ENCODE data around the gene ZCCHC14.

The ZCCHC14 gene

DNA sequence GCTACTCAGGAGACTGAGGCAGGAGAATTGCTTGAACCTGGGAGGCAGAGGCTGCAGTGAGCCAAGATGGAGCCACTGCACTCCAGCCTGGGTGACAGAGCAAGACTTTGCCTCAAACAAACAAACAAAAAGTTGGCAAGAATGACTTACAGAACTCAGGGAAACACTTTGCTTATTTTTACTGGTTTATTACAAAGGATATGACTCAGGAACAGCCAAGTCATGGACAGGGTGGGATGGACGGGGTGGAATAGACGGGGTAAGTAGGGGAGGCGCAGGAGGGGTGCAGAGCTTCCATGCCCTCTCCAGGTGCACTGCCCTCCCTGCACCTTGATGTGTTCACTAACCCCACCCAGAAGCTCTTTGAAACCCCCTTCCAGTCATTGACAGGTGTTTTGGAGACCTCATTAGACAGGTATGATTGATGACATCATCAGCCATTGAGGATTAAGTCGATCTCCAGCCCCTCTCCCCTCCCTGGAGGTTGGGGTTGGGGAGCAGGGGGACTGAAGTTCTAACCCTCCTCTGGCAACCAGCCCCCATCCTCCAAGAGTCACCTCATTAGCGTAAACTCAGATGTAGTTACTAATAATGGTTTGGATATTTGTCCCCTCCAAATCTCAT, 41.3 kb upstream of the ZCCHC14 start:
- DNase-seq (ENCODE audit: low spot score), result no peak
- TF ChIP-seq, protein P1, sequence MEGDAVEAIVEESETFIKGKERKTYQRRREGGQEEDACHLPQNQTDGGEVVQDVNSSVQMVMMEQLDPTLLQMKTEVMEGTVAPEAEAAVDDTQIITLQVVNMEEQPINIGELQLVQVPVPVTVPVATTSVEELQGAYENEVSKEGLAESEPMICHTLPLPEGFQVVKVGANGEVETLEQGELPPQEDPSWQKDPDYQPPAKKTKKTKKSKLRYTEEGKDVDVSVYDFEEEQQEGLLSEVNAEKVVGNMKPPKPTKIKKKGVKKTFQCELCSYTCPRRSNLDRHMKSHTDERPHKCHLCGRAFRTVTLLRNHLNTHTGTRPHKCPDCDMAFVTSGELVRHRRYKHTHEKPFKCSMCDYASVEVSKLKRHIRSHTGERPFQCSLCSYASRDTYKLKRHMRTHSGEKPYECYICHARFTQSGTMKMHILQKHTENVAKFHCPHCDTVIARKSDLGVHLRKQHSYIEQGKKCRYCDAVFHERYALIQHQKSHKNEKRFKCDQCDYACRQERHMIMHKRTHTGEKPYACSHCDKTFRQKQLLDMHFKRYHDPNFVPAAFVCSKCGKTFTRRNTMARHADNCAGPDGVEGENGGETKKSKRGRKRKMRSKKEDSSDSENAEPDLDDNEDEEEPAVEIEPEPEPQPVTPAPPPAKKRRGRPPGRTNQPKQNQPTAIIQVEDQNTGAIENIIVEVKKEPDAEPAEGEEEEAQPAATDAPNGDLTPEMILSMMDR (IDR thresholded peaks at IDR 0.05; ENCODE audit: borderline replicate concordance, control extremely low read depth, extremely low read depth, insufficient read depth, missing control alignments), result no peak
- in situ Hi-C loops (cut with MboI; ENCODE audit: low sequenced_read_pairs, unreplicated experiment), result no loop called here

DNA sequence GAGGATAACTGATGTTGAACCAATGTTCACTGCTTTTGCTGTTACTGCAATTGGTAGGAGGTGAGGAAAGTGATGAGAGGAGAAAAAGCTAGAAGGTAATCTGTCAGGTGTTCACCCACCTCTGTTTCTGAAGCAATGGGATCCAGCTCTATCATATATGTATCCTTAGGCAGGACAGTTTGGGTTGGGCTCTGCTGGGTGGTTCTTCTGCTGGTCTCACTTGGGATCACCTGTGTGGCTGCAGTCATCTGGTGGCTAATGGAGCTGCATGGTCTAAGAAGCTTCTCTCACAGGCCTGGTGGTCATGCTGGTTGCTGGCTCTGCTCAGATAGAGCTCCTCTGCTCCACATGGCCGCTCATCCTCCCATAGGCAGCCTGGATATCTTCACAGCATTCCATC, 40.2 kb upstream of the ZCCHC14 start:
- DNase-seq (ENCODE audit: low spot score), result no peak
- TF ChIP-seq, protein P1 (IDR thresholded peaks at IDR 0.05; ENCODE audit: borderline replicate concordance, control extremely low read depth, extremely low read depth, insufficient read depth, missing control alignments), result no peak
- in situ Hi-C loops (cut with MboI; ENCODE audit: low sequenced_read_pairs, unreplicated experiment), result no loop called here

DNA sequence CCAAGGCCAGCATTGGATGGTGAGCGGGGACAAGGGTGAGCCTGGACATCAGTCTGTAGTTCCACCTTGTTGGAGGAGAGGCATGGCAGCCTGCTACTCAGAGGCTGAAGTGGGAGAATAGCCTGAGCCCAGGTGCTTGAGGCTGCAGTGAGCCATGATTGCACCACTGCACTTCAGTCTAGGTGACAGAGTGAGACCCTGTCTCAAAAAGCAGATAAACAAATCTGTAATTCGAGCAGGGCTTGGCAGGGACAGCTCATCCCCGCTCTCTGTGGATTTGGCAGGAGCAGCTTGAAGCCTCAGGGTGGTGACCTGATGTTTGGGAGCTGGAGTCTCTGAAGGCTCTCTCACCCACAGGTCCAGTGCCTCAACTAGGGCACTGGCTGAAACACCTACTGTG, 38.6 kb upstream of the ZCCHC14 start:
- TF ChIP-seq, protein P1 (IDR thresholded peaks at IDR 0.05; ENCODE audit: borderline replicate concordance, control extremely low read depth, extremely low read depth, insufficient read depth, missing control alignments), result no peak
- DNase-seq (ENCODE audit: low spot score), result no peak
- in situ Hi-C loops (cut with MboI; ENCODE audit: low sequenced_read_pairs, unreplicated experiment), result no loop called here

DNA sequence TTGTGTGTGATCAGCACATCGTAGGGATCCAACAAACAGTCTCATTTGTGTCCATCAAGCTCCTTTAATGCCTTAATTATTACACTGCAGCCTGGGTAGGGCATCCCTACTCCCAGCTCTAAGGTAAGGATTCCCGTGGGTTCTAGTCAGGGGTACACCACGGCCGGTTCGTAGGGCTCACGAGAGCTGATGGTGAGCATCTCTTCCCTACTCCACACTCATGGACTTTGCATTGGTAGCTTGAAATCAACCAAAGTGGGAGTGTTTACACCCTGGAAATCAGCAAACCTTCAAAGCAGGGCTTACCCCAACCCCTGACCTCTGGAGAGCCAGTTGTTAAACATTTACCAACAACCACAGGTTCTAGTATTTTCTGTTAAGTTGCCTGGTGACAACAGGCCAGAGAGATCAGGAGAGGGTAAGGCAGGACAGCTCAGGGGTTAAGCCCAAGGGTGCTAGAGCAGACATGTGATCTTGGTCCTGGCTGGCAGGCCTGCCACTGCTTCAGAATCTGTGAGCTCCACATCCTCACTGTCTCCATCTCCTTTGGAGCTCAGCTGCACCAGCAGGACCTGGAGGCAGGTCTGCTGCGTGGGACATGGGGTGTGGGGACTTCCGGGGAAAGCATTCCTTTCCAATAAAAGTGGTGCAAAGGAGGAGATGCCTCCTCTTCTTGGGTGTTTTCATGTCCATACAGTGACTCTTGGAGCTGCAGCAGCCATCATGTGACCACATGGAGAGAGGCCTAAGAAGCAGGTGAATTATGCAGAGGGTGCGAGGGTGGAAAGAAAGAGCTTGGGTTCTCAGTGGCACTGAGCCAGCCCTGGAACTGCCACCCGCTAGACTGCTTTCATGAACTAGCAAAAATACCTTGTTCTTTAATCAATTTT, 36.1 kb upstream of the ZCCHC14 start:
- TF ChIP-seq, protein P1 (IDR thresholded peaks at IDR 0.05; ENCODE audit: borderline replicate concordance, control extremely low read depth, extremely low read depth, insufficient read depth, missing control alignments), result no peak
- in situ Hi-C loops (cut with MboI; ENCODE audit: low sequenced_read_pairs, unreplicated experiment), result no loop called here
- DNase-seq (ENCODE audit: low spot score), result no peak

DNA sequence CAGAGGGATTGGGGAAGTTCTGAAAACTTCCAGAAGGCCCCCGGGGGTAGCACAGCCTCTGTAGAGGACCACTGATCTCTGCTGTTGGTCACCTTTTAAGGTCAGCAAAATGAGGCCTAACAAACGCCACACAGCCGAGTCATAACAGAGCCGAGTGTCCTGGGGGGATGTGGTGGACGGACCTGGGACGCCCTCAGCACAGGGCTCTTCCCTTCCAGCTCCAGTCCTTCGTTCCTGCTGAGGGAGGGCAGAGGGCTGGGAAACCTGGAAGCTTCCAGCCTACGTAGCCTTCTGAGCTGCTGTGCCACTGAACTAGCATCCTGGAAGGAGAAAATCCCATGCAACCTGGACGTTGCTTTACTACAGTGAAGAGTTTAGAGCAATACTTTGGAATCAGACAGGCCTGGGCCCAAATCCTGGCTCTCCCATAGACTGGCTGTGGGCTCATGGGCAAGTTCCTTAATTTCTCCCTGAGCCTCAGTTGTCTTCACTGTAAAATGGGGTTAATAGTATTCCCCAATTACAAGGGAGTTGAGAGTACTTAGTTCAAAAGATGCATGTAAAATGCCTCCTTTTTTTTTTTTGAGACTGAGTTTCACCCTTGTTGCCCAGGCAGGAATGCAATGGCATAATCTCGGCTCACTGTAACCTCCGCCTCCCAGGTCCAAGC, 34.4 kb upstream of the ZCCHC14 start:
- in situ Hi-C loops (cut with MboI; ENCODE audit: low sequenced_read_pairs, unreplicated experiment), result no loop called here
- TF ChIP-seq, protein P1 (IDR thresholded peaks at IDR 0.05; ENCODE audit: borderline replicate concordance, control extremely low read depth, extremely low read depth, insufficient read depth, missing control alignments), result no peak
- no peak for DNase-seq (ENCODE audit: low spot score)

DNA sequence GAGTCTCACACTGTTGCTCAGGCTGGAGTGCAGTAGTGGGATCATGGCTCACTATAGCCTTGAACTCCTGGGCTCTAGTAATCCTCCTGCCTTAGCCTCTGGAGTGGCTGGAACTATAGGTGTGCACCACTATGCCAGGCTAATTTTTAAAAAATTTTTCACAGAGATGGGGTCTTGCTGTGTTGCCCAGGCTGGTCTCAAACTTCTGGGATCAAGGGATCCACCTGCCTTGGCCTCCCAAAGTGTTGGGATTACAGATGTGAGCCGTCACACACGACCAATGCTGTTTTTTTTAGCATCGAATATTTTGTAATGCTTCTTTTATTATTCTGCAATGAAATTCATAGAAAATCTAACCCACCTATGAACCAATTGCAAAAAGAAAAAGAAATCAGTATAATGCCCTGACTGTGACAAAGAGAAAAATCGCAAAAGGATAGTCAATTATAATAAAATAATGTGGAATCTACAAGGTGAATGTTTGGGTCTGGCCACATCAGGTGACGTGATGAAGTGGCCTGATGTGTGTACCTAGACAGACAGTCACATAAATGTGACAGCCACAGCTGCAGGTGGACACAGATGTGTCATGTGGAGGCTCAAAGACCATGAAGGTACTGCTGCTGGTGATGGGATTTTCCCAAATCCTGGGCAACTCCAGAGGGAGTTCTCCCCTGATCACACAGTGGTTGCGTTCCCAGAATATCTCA, 33.6 kb upstream of the ZCCHC14 start:
- DNase-seq (ENCODE audit: low spot score), result no peak
- in situ Hi-C loops (cut with MboI; ENCODE audit: low sequenced_read_pairs, unreplicated experiment), result no loop called here
- TF ChIP-seq, protein P1 (IDR thresholded peaks at IDR 0.05; ENCODE audit: borderline replicate concordance, control extremely low read depth, extremely low read depth, insufficient read depth, missing control alignments), result no peak

Measured in GM13976 (cell line).